ENCODE data around the gene ANKRD39.

The ANKRD39 gene

DNA sequence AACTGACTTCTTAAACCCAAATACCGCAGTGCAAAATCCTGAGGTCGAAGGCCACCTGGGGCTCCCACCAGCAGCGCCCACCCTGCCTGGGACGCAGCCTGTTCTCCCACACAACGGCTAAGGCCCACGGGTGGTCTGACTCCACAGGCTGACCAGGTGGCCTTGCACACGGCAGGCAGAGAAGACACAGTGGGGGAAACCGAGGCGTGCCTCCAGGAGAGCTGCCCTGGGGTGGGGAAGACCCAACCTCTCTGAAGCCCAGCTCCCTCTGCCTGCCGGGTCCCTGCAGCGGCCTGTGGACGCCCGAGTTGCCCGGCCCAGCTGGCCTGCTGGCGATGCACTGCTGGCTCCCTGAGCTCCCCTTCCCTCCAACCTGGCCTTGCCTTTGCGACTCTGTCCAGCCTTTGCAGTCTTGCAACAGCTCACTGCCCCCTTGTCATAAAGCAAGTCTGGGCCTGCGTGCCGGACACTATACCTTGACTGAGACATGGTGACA, 21.8 kb upstream of the ANKRD39 start:
- Mint-ChIP-seq H3K4me3 (no peak overlapping the region), H3K9me3 (no peaks in the 10 kb centered on the region), H3K27me3 (no peaks in the 10 kb centered on the region), H3K4me1 (peaks cover 14% of the 10 kb centered on the region), H3K27ac (no peak overlapping the region)
- DNase-seq (no peak), ATAC-seq (no peak)

DNA sequence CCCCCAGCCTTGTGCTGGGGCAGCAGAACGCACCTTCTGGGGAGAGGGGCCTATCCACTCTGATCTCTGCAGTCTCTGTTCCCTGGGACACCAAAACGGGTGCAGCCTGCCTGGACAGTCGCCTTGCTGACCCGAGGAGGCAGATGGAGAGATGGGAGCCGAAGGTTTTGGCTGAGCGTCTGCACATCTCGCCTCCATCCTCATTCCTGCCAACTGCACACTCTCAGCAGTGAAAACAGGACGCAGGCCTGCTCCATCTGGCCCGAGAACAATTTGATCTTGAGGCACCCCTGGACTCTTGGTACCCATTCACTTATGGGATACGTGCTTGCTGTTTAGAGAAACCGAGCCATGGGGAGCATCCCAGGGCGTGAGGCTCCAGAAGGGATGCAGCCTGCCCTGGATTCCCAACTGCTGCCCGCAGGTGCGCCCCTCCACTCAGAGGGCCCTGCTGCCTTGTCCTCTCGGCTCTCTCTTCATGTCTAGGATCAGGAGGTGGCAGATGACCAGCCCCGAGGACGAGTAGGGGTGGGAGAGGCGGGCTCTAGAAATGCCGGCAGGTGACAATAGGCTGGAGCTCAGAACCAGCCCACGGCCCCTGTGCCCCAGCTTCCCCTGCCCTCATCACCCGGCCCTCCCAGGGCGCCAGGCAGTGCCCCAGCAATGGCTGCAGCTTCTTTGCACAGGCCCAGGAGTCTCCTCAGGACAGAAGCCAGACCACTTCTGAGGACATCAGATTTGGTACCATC, 21.2 kb upstream of the ANKRD39 start:
- no peaks in the 10 kb centered on the region for H3K9me3 Mint-ChIP-seq
- no peaks in the 10 kb centered on the region for H3K27me3 Mint-ChIP-seq
- DNase-seq, result no peak
- ATAC-seq, result no peak
- no peak overlapping the region for H3K4me3 Mint-ChIP-seq
- no peak overlapping the region for H3K27ac Mint-ChIP-seq
- peaks cover 20% of the 10 kb centered on the region for H3K4me1 Mint-ChIP-seq

- no peak overlapping the region for H3K4me3 Mint-ChIP-seq
- DNase-seq (no peak), ATAC-seq (no peak)
- H3K27ac Mint-ChIP-seq, result no peak overlapping the region
- H3K4me1 Mint-ChIP-seq, result peaks cover 28% of the 10 kb centered on the region
- no peaks in the 10 kb centered on the region for H3K27me3 Mint-ChIP-seq
- H3K9me3 Mint-ChIP-seq, result no peaks in the 10 kb centered on the region
These were observed 20.4 kb upstream of the ANKRD39 start for GRCh38 chr2:96878171-96878570.

DNA sequence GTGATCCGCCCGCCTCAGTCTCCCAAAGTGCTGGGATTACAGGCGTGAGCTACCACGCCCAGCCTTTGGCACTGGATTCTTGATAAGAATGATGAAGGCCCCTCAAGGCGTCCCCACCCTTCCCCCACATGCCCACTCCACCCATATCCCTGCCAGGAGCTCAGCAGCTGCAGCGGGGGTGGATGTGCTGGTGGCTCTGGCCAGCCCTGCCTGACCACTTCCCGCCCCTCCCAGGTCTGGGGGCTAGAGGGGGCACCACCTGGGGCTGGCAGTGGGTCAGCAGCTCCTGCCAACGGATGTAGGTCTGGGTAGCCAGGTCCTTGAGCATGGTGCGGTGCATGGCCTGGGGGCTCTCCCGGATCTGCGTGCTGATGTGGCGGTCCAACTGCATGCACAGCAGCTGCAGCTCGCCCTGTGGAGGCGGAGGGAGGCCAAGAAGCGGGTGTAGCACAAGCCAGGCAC, 19.8 kb upstream of the ANKRD39 start:
- Mint-ChIP-seq H3K9me3 (no peaks in the 10 kb centered on the region), H3K4me3 (no peak overlapping the region), H3K4me1 (peaks cover 33% of the 10 kb centered on the region), H3K27ac (no peak overlapping the region), H3K27me3 (no peaks in the 10 kb centered on the region)
- DNase-seq, result no peak
- no peak for ATAC-seq

DNA sequence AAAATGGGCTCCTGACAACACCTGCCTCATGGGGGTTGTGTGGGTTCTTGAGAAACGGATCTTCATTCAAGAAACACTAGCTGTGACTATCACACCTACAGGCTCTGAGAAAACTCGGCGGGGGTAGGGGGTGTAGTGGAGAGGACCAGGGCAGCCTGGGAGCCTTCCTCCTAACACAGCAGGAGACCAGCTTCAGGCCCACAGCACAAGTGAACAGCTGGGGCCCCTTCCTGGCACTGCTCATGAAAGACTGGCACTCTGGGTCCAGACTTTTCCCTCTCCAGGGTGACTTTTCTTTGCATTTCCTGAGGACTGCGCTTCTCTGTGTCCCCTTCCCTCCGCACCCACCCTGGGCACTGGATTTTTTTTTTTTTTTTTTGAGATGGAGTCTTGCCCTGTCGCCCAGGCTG, 19.2 kb upstream of the ANKRD39 start:
- H3K4me3 Mint-ChIP-seq, result no peak overlapping the region
- ATAC-seq, result no peak
- no peaks in the 10 kb centered on the region for H3K9me3 Mint-ChIP-seq
- no peaks in the 10 kb centered on the region for H3K27me3 Mint-ChIP-seq
- no peak for DNase-seq
- H3K27ac Mint-ChIP-seq, result no peak overlapping the region
- H3K4me1 Mint-ChIP-seq, result peaks cover 39% of the 10 kb centered on the region

- Mint-ChIP-seq H3K4me1 (peaks cover 40% of the 10 kb centered on the region), H3K27me3 (no peaks in the 10 kb centered on the region), H3K9me3 (no peaks in the 10 kb centered on the region), H3K27ac (peak overlapping the region in 1 of 2 donors; percentile 75), H3K4me3 (no peak overlapping the region)
- DNase-seq, result no peak
- no peak for ATAC-seq
These were observed 18.6 kb upstream of the ANKRD39 start for GRCh38 chr2:96876269-96877041.

DNA sequence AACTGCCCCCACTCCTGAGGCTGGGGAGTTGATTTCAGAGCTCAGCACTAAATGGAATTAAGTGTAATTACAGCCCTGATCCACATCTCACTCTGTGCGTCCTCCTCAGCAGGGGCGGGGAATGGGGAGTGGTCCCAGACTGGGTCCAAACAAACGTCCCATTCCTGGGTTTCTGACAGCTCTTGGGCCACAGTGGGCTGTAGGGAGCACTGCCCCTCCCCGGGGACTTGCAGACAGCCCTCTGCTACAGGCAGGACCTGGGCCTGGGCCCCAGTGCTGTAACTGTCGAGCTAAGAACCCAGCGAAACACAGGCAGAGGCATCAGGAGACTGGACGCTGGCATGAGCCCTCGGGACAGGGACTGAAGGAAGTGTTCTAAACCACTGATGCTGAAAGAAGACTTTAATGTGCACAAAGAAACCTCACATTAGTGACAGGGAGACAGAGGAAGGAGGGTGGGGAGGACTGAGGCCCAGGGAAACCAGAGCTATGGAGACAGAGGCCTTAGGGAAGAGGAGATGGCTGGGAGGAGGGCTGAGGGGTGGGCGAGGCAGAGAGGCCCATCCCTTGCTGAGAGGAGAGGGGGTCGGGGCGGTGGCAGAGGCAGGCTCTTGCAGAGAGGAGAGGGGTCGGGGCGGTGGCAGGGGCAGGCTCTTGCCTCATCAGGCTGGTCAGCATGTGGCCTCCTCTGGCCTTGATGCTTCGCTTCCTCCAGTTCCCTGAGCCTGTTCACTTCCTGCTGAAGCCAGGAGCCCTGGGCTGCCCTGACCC, 17.9 kb upstream of the ANKRD39 start:
- peaks cover 44% of the 10 kb centered on the region for H3K4me1 Mint-ChIP-seq
- ATAC-seq, result no peak
- DNase-seq, result no peak
- no peak overlapping the region for H3K4me3 Mint-ChIP-seq
- no peaks in the 10 kb centered on the region for H3K9me3 Mint-ChIP-seq
- peaks cover 5% of the 10 kb centered on the region for H3K27me3 Mint-ChIP-seq
- no peak overlapping the region for H3K27ac Mint-ChIP-seq

GRCh38 chr2:96874198-96874831, 16.5 kb upstream of the ANKRD39 start:
- DNase-seq (no peak), ATAC-seq (peak; percentile 55)
- Mint-ChIP-seq H3K4me1 (peaks cover 49% of the 10 kb centered on the region), H3K27me3 (peaks cover 10% of the 10 kb centered on the region), H3K4me3 (peak overlapping the region; percentile 26 to 67), H3K27ac (no peak overlapping the region), H3K9me3 (no peaks in the 10 kb centered on the region)

GRCh38 chr2:96873651-96874096, 15.9 kb upstream of the ANKRD39 start:
- no peak overlapping the region for H3K27ac Mint-ChIP-seq
- no peak for ATAC-seq
- peak overlapping the region in 1 of 2 donors; percentile 29 for H3K4me3 Mint-ChIP-seq
- H3K27me3 Mint-ChIP-seq, result peaks cover 10% of the 10 kb centered on the region
- no peak for DNase-seq
- no peaks in the 10 kb centered on the region for H3K9me3 Mint-ChIP-seq
- H3K4me1 Mint-ChIP-seq, result peaks cover 49% of the 10 kb centered on the region

- peaks cover 54% of the 10 kb centered on the region for H3K4me1 Mint-ChIP-seq
- no peaks in the 10 kb centered on the region for H3K9me3 Mint-ChIP-seq
- ATAC-seq (no peak), DNase-seq (no peak)
- no peak overlapping the region for H3K4me3 Mint-ChIP-seq
- H3K27me3 Mint-ChIP-seq, result peaks cover 10% of the 10 kb centered on the region
- H3K27ac Mint-ChIP-seq, result no peak overlapping the region
These were observed 15.0 kb upstream of the ANKRD39 start for GRCh38 chr2:96872591-96873349.

DNA sequence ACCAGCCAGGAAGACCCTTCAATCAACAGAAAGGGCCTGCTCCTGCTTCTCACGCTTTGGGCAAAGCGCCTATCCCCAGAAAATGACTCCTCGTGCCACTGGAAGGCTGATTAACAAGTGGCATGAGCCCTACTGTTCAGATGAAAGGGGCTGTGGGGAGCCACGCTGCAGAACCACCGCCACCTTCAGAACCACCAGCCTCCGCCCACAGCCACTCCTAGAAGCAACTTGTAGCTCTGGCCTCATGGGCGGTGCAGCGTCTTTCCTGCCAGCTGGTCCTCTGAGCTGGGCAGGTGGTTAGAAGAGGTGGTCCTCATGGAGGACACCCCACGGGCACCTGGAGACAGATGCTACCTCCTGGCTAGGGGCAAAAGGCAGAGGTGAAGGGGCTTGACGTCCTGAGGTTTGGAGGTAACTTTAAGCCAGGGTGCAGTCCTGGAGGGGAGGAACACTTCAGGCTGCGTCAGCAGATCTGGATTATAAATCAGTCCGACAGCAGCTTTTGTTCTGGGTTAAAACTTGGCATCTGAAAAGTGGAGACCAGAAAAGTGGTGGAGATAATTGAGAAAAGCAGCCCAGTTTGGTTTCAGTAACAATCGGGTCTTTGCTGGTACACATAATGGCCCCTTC, 12.9 kb upstream of the ANKRD39 start:
- Mint-ChIP-seq H3K9me3 (no peaks in the 10 kb centered on the region), H3K4me1 (peaks cover 69% of the 10 kb centered on the region), H3K27ac (peak overlapping the region in 1 of 2 donors; percentile 34), H3K27me3 (peaks cover 10% of the 10 kb centered on the region), H3K4me3 (peak overlapping the region; percentile 77 to 82)
- DNase-seq, result peak; percentile 56 to 63
- ATAC-seq, result peak; percentile 56

GRCh38 chr2:96869822-96870625, 12.2 kb upstream of the ANKRD39 start, which contains the start of gene SEMA4C:
Gene SEMA4C, minus strand, starts transcription at chr2:96870080. Its CDS starts 2,194 bp downstream, at chr2:96867886.
- H3K27me3 Mint-ChIP-seq, result peaks cover 10% of the 10 kb centered on the region
- ATAC-seq (peak; percentile 24), DNase-seq (peak; percentile 44 to 58)
- H3K4me1 Mint-ChIP-seq, result peaks cover 64% of the 10 kb centered on the region
- peak within 1 kb of the TSS; percentile 92 to 93 for H3K4me3 Mint-ChIP-seq
- H3K27ac Mint-ChIP-seq, result peak within 1 kb of the TSS; percentile 19 to 34
- no peaks in the 10 kb centered on the region for H3K9me3 Mint-ChIP-seq

DNA sequence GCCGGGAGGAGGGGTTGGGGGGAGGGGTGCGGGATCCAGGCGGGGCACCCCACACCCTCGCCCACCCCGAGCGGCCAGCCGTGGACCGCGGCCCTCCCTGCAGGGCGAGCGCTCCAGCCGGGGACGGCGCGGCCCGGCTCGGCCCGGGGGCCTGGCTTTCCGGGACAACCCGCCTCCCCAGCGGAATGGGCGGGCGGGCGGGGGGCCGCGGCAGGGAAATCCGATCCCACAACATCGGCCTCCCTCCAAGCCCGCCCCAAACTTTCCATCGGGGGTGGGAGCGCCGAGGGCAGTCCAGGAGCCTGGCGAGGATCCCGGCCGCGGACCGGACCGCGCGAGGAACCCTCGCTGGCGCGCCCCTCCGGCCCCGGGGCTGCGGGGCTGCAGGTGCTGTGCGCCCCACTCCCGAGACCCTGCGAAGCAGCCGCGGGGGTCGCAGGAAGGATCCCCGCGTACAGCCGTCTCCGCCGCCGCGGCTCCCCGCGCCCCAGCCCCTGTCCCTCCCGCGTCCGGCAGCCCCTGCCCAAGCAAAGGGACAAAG, 11.5 kb upstream of the ANKRD39 start:
- H3K4me3 Mint-ChIP-seq, result peak overlapping the region; percentile 92 to 93
- H3K27me3 Mint-ChIP-seq, result peaks cover 10% of the 10 kb centered on the region
- no peak for DNase-seq
- no peaks in the 10 kb centered on the region for H3K9me3 Mint-ChIP-seq
- no peak overlapping the region for H3K27ac Mint-ChIP-seq
- peaks cover 57% of the 10 kb centered on the region for H3K4me1 Mint-ChIP-seq
- peak; percentile 21 for ATAC-seq
